Stomach (tissue), 9 donors: ENCODE results near the gene CSF3. TPM values are rescaled to one million over a fixed set of nuclear protein-coding genes. Genes with fewer than 3 reads are reported as not detected.

Experiments
- DNase-seq, 2 donors: peaks; one replicate each; pipeline versions ENCODE4 v3.0.0 to v3.0.0-alpha.2; 2013 to 2019
- H3K27ac ChIP-seq, 5 donors: fragments of 200-600 bp in 4 of 5; sonication (generic) in 4 of 5; one replicate each; pipeline ENCODE4 v1.5.1; 2013 to 2019; ENCODE audit warnings: mild to moderate bottlenecking in 1 of 5, moderate library complexity in 1 of 5
- H3K27me3 ChIP-seq, 3 donors: fragments of 200-600 bp; sonication (generic); one replicate each; pipeline ENCODE4 v1.5.1; 2017 to 2019; ENCODE audit warnings: mixed run types in 1 of 3
- H3K36me3 ChIP-seq, 4 donors: fragments of 200-600 bp; sonication (generic); 1 replicate in 3 of 4; 2 replicates in 1 of 4; pipeline ENCODE4 v1.5.1; 2016 to 2019
- H3K4me1 ChIP-seq, 4 donors: fragments of 200-600 bp; sonication (generic); one replicate each; pipeline ENCODE4 v1.5.1; 2016 to 2019
- H3K4me3 ChIP-seq, 4 donors: fragments of 200-600 bp; sonication (generic) in 3 of 4; one replicate each; pipeline ENCODE4 v1.5.1; 2016 to 2019; ENCODE audit warnings: mild to moderate bottlenecking in 1 of 4
- H3K9me3 ChIP-seq, 4 donors: fragments of 200-600 bp; sonication (generic); one replicate each; pipeline ENCODE4 v1.5.1; 2016 to 2019
- EP300 ChIP-seq: sonication (generic); formaldehyde crosslinking; IDR thresholded peaks from one replicate; pipeline ENCODE4 v1.6.1; 2017; ENCODE audit warnings: antibody characterized with exemption
- POLR2A ChIP-seq, 4 donors: fragments of 450-650 bp; IDR thresholded peaks; one replicate each; pipeline ENCODE4 v1.6.1; 2016; ENCODE audit warnings: antibody characterized with exemption in 4 of 4, control low read depth in 2 of 4, mild to moderate bottlenecking in 1 of 4, moderate library complexity in 1 of 4
- POLR2AphosphoS5 ChIP-seq, 3 donors: sonication (generic); formaldehyde crosslinking; IDR thresholded peaks; one replicate each; pipeline ENCODE4 v1.6.1; 2016; ENCODE audit warnings: antibody characterized with exemption in 3 of 3
- WGBS, 5 donors: extraction: QIAGEN DNeasy Blood & Tissue Kit in 3 of 5; methylation state at CpG; one replicate each; pipeline versions ENCODE4 v1.1.5 to v1.1.7; 2013 to 2018; 5-methylcytosine and 5-hydroxymethylcytosine counted together
- intact Hi-C: fragments of 100-400 bp; cut with DNase I; formaldehyde crosslinking; loops from one replicate; pipeline ENCODE4 v1.15.1; 2023; ENCODE audit warnings: low total_unique reads
- polyA plus RNA-seq, 3 donors: library from polyadenylated mRNA; stranded (reverse); fragments of 200-250 nt; gene quantifications; one replicate each; pipeline ENCODE4 v1.2.3, GENCODE V29; 2013
- total RNA-seq, 5 donors: library from RNA; depleted of rRNA; stranded (reverse); fragments of >200 nt; gene quantifications; one replicate each; pipeline versions ENCODE4 v1.1.0 to v1.2.3, GENCODE V29; 2014 to 2016
- TF ChIP-seq, protein P1 (sequence below), 7 experiments: fragments of 450-650 bp in 4 of 7; fragments of 200-600 bp in 3 of 7; sonication (generic) in 3 of 7; IDR thresholded peaks; one replicate each; pipeline ENCODE4 v1.5.1; 2016 to 2019; ENCODE audit warnings: antibody characterized with exemption in 7 of 7, control low read depth in 2 of 7, mild to moderate bottlenecking in 1 of 7
- donor health status: healthy with polysubstance abuse.
- donor health status: Bipolar disorder and iron deficiency.
- donor health status: healthy.

Gene CSF3
- total and polyA plus RNA-seq, 8 donors = 0.55 to 16.2 (median 1.6) TPM; not detected in 2

DNA sequence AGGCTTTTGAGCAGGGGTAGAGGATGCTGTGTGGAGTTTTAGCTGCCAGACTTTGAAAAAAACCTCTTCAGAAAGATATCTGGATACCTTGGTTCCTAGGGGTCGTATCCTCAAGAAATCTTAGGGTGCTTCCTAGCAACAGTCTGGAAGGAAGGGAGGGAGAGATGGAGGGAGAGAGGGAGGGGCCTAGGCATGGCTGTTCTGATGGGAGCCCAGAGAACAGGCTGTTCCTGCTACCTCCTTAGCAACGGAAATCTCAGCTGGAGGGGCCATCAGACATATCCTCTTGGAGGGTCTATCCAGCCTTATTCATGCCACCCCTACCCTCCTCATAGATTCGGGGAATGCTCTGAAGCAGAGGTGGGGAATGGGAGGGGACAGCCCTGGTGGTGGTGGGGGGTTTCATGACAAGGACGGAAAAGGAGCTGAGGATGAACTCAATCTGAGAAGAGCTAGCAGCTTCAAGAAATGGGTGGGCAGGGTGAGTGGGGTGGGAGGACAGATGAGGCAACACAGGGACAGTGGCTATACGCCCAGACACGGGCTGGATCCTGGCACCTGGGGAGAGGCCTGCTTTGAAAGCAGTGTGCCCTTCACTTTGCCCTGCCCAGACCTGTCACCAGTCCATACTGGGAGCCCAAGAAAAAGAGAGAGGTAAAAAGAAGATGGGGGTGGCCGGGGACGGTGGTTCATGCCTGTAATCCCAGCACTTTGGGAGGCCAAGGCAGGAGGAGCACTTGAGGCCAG lies 44.7 kb downstream of the CSF3 start:
- H3K27me3 ChIP-seq = no peaks in the 10 kb centered on the region

DNA sequence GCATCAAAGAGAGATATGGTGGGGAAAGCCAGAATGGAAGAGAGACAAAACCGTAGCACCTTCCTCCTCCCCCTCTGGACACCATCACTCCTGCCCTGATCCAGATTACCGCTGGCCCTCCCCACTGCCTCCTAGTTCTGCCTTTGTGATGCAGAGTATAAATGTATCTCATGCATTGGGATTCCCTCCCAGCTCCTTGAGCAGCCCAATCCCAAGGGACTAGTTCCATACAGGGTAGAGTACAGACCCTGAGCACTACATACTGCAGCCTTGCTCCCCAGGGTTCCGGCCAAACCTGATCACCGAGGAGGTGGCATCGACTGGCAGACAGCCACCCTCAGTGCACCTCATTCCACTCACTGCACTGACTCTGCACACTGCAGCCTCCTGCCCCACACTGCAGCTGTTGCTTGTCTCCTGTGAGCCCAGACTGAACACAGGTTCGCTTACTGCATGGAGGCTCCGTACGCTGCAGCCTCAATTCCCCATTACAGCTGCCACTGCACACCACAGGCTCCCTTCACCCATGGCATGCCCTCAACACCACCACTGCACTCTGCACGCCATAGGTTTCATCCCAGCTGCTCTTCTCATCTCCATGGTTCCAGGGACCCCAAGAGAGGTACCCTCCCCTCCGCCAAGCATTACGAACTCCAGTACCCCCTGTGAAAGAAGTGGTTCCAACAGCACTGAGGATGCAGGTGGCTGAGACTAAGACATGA lies 45.8 kb downstream of the CSF3 start:
- no peaks in the 10 kb centered on the region for H3K27me3 ChIP-seq
- no peak for DNase-seq
- peaks cover 40 to 62% (median 47%) of the 10 kb centered on the region in 4 donors for H3K4me1 ChIP-seq
- no peak for TF ChIP-seq POLR2A (IDR thresholded peaks at IDR 0.05)
- no peak for TF ChIP-seq EP300
- no peak for TF ChIP-seq POLR2AphosphoS5 (IDR thresholded peaks at IDR 0.05)
- TF ChIP-seq, protein P1, sequence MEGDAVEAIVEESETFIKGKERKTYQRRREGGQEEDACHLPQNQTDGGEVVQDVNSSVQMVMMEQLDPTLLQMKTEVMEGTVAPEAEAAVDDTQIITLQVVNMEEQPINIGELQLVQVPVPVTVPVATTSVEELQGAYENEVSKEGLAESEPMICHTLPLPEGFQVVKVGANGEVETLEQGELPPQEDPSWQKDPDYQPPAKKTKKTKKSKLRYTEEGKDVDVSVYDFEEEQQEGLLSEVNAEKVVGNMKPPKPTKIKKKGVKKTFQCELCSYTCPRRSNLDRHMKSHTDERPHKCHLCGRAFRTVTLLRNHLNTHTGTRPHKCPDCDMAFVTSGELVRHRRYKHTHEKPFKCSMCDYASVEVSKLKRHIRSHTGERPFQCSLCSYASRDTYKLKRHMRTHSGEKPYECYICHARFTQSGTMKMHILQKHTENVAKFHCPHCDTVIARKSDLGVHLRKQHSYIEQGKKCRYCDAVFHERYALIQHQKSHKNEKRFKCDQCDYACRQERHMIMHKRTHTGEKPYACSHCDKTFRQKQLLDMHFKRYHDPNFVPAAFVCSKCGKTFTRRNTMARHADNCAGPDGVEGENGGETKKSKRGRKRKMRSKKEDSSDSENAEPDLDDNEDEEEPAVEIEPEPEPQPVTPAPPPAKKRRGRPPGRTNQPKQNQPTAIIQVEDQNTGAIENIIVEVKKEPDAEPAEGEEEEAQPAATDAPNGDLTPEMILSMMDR (IDR thresholded peaks at IDR 0.05) = no peak
- 69 to 83% (median 77%) methylated on average over 11 of the region's 11 CpGs for WGBS, 5 donors
- H3K9me3 ChIP-seq = no peaks in the 10 kb centered on the region
- H3K27ac ChIP-seq = peak overlapping the region in 2 of 5 donors; percentile 20 to 98
- no peak overlapping the region for H3K4me3 ChIP-seq
- intact Hi-C loops = no loop called here
- no peaks in the 10 kb centered on the region for H3K36me3 ChIP-seq

More for the DNA sequence above, 44.7 kb downstream of the CSF3 start:
- no peak for TF ChIP-seq POLR2AphosphoS5 (IDR thresholded peaks at IDR 0.05)
- no peak for TF ChIP-seq EP300
- TF ChIP-seq, protein P1 (IDR thresholded peaks at IDR 0.05) = no peak
- no peak for TF ChIP-seq POLR2A (IDR thresholded peaks at IDR 0.05)
- 72 to 80% (median 74%) methylated on average over 8 of the region's 8 CpGs for WGBS, 5 donors
- no peaks in the 10 kb centered on the region for H3K36me3 ChIP-seq
- H3K27ac ChIP-seq = peak overlapping the region in 2 of 5 donors; percentile 38 to 79
- DNase-seq = no peak
- H3K4me1 ChIP-seq = peaks cover 28 to 50% (median 35%) of the 10 kb centered on the region in 4 donors
- no peaks in the 10 kb centered on the region for H3K9me3 ChIP-seq
- H3K4me3 ChIP-seq = no peak overlapping the region
- intact Hi-C loops = no loop called here

DNA sequence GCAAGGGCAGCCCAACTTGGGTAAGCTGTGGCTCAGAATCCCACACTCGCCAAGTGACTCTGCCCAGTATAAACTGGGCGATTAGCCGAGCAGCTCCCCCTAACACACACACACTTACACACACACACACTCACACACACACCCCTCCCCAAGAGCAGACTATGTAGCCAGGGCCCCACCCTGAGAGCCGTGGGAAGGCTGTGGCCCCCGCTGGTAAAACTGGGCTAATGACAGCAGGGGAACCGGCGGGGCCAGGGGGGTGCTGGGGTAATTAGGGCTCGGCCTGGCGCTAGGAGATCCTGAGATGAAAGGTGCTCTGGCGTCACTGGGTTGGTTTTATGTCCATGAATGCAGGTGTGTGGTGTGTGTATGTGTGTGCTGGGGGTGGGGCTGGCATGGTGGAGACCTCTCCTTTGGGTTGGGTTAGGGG lies 46.4 kb downstream of the CSF3 start:
- Histone ChIP-seq H3K4me1 (peaks cover 43 to 67% (median 51%) of the 10 kb centered on the region in 4 donors), H3K27me3 (no peaks in the 10 kb centered on the region), H3K9me3 (no peaks in the 10 kb centered on the region), H3K36me3 (no peaks in the 10 kb centered on the region), H3K27ac (peak overlapping the region in 3 of 5 donors; percentile 20 to 98 (median 96)), H3K4me3 (no peak overlapping the region)
- peak in 1 of 2 donors; percentile 68 for DNase-seq
- whole genome bisulfite sequencing, 5 donors = 34 to 62% (median 43%) methylated on average over 8 to 10 of the region's 10 CpGs
- no peak for TF ChIP-seq POLR2A (IDR thresholded peaks at IDR 0.05)
- TF ChIP-seq EP300 = no peak
- TF ChIP-seq, protein P1 (IDR thresholded peaks at IDR 0.05) = no peak
- intact Hi-C loops = no loop called here

DNA sequence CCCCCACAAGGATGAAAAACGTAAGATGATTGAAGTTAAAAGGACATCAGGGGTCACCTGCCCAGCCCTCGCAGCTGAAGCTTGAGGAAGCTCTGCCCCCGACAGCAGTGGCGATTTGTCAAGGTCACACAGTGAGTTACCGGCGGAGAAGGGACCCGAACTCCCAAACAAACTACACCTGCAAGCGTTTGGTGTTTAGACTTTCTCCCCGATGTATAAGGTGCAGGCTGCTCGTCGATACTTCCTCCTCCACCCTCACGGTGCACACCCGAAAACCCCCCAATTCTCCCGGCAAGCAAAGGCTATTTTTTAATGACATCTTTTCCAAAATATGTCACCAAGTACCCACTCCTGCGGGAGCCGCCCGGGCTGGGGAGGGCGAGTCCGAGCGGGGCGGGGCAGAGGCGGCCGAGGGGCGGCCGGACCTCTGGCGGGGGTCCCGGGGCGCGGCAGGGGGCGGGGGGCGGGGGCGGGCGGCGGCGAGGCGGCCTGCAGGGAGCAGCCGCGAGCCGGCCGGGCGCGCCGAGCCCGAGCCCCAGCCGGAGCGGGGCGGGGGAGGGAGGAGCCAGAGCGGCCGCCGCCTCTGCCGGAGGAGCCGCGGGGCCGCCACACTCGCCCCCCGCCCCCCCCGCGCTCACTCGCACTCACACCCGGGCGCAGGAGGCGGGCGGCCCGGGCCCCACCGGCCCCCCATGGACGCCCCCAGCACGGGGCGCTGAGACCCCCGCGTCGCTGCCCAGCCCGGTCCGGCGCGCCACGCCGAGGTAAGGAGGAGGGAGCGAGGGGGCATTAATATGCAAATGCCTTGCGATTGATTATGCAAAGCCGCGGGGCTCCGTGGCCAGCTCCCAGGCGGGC lies 47.3 kb downstream of the CSF3 start, which contains the start of gene THRA:
Gene THRA, plus strand, starts transcription at position 637 of the 858 bp plus-strand sequence. CDS start 11,524 bp downstream, outside the sequence.
- intact Hi-C loops = no loop called here
- peaks cover 45 to 75% (median 60%) of the 10 kb centered on the region in 4 donors for H3K4me1 ChIP-seq

More for the DNA sequence above, 47.3 kb downstream of the CSF3 start, which contains the start of gene THRA:
- H3K36me3 ChIP-seq = no peaks in the 10 kb centered on the region
- no peaks in the 10 kb centered on the region for H3K27me3 ChIP-seq
- H3K4me3 ChIP-seq = peak within 1 kb of the TSS; percentile 87 to 100 (median 98)
- peak within 1 kb of the TSS; percentile 96 to 99 (median 98) for H3K27ac ChIP-seq
- 1 to 4% (median 1%) methylated on average over 20 to 82 of the region's 83 CpGs for WGBS, 5 donors
- DNase-seq = peak; percentile 78 to 94
- TF ChIP-seq, protein P1 (IDR thresholded peaks at IDR 0.05) = peak in 1 of 7 experiments; percentile 49
- TF ChIP-seq EP300 = no peak
- H3K9me3 ChIP-seq = no peaks in the 10 kb centered on the region
